EH (cell line): ENCODE data around the gene TAGAP.

ENCODE experiments used
- DNase-seq: peaks from one replicate; pipeline ENCODE4 v3.0.0-alpha.2; 2015; ENCODE audit warnings: low read depth

Gene TAGAP

GRCh38 chr6:159071843-159072769 is 27.3 kb upstream of the TAGAP start:
- DNase-seq, result no peak

- no peak for DNase-seq
Observed at GRCh38 chr6:159068904-159069578, 24.2 kb upstream of the TAGAP start.

DNA sequence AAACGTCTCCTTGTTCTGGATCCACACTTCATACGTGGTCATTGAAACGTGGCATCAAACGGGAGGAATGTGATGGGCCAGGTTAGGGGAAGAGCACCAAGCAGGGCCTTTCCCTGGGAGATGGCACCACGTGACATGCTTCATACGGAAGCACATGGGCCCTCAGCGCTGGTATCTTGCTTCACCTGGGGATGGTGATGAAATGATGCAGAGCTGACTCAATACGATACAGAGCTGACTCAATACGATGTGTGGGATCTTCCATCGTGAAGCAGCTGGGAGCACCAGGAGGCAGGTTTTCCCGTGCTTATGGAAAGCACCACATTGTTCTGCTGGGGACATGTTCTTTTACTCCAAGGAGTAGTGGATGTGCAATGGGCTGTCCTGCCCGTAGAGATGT is 22.5 kb upstream of the TAGAP start:
- no peak for DNase-seq

DNA sequence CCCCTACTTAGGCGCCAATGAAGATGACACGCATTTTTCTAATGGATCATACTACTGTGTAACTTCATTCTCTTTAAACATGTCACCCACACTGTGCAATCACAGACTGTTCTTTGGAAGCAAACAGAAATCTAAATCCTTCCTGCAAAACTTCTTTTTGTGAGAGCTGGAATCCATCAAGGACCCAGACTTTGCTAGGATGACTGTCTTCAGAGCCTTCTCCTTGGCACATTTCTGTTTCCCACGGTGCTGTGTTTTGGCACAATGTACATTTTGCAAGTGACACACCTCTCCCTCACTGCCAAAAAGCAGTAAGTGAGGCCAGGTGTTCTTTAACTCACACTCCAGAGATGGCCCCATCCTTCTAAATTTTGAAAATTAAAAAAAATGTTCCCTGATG is 21.7 kb upstream of the TAGAP start:
- DNase-seq, result no peak

DNA sequence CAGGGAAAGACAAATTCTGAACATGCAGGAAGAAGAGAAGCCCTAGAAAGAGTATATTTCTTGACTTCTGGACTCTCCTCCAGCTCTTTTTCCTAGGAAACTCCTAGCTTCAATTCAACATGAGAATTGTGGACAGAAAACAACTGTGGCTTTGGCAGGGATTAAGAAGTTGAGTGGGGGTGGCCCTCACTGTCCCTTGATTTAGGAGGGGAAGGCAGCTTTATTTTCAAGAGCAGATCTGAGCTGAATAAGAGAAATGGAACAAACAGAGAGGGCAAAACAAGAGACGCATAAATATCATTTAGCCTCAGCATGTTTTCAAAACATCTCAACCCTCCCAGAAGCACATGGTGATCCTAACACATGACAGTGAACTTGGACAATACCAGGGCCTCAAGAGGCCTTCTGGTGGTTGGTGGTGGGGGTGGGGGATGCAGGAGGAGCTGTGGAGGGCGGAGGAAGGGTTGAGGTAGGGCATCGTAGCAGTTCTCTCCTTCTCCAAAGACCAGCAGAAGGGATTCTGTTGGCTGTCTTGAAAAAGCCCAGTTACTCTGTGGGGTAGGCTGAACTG is 21.1 kb upstream of the TAGAP start:
- DNase-seq, result no peak

GRCh38 chr6:159065091-159065490 is 20.3 kb upstream of the TAGAP start:
- no peak for DNase-seq

DNA sequence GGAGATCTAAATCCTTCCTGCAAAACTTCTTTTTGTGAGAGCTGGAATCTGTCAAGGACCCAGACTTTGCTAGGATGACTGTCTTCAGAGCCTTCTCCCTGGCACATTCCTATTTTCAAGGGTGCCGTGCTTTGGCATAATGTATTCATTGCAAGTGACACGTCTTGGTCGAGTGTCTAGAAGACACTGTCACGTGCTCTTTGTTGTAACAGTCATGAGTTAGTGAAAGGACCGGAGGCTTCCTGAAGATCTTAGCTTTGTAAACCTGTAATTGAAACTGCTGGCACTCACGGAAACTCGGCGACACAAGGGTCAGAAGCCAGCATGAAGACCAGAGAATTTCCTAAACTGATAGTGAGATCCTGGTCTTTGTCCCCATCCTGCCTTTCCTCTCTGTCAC is 19.7 kb upstream of the TAGAP start:
- DNase-seq, result no peak

DNA sequence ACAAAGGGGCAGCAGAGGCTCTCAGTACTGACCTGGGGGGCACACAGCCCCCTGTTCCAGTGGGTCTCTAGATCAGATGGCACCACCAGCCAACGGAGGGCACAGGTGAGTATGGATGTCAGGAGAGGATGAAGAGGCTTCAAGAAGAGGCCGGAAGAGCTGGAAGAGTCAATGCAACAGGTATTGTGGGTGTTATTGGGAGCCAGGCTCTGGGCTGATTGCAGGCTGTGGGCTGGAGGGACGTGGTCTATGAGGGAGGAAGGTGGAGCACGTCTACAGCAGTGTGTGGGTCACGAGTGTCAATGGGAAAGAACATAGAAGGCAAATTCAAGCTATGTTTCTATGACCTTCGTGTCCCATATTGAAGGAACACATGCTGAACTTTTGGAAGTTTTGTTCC is 18.8 kb upstream of the TAGAP start:
- no peak for DNase-seq

- DNase-seq, result no peak
Observed at GRCh38 chr6:159062976-159063375, 18.2 kb upstream of the TAGAP start.

- DNase-seq, result no peak
Observed at GRCh38 chr6:159062564-159062945, 17.8 kb upstream of the TAGAP start.

- DNase-seq, result no peak
Observed at GRCh38 chr6:159061805-159062563, 17.2 kb upstream of the TAGAP start.

- no peak for DNase-seq
Observed at GRCh38 chr6:159061146-159061545, 16.4 kb upstream of the TAGAP start.

DNA sequence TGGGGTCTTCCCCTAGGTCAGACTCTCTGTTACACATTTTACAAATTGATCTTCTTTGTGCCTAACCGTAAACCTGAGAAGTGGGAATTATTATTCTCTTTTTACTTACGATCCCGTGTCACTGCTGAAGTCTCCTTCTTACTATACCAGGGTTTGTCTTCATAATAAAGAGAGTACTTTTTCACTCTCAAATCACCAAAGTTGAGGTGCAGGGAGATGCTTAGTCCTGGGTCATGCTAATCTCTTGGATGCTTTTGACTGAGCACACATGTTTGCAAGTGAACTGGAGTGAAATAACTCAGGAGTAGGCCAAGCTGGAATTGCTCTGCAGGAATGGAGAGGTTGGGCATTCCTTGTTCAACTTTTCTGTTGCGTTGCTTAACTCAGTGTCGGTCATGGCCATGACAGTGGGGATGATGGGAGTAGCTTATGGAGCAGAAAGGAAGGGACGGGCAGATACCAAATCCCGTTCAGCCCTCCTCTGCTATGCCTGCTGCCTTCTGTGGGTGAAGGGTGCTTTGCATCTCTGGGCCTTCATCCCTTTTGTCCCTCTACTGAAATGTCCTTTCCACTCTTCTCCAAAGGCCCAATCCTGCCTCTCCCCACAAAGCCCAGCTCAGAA is 15.2 kb upstream of the TAGAP start:
- DNase-seq, result no peak

- DNase-seq, result no peak
Observed at GRCh38 chr6:159059141-159059540, 14.3 kb upstream of the TAGAP start.

GRCh38 chr6:159056899-159057298 is 12.1 kb upstream of the TAGAP start:
- DNase-seq, result no peak

GRCh38 chr6:159056432-159056831 is 11.6 kb upstream of the TAGAP start:
- DNase-seq, result no peak

GRCh38 chr6:159056003-159056402 is 11.2 kb upstream of the TAGAP start:
- DNase-seq, result no peak

GRCh38 chr6:159053781-159054398 is 9.1 kb upstream of the TAGAP start:
- no peak for DNase-seq

- DNase-seq, result no peak
Observed at GRCh38 chr6:159052720-159053119, 7.9 kb upstream of the TAGAP start.

GRCh38 chr6:159047891-159048685 is 3.3 kb upstream of the TAGAP start:
- no peak for DNase-seq

GRCh38 chr6:159045801-159046200 is 1.0 kb upstream of the TAGAP start:
- no peak for DNase-seq
